GM18517 (cell line): ENCODE results near the gene MARS1.
"Not testable (repeated sequence)": the region's sequence is repeated elsewhere in the genome, so short reads cannot be mapped to it uniquely, and the experiment has no call there.

ENCODE experiments used
- ATAC-seq: cut with Tn5 transposase; IDR thresholded peaks from one replicate; pipeline ENCODE4 v1.9.1; 2021; ENCODE audit warnings: mild to moderate bottlenecking, moderate library complexity; ENCODE audit not compliant: unreplicated experiment

The MARS1 gene

DNA sequence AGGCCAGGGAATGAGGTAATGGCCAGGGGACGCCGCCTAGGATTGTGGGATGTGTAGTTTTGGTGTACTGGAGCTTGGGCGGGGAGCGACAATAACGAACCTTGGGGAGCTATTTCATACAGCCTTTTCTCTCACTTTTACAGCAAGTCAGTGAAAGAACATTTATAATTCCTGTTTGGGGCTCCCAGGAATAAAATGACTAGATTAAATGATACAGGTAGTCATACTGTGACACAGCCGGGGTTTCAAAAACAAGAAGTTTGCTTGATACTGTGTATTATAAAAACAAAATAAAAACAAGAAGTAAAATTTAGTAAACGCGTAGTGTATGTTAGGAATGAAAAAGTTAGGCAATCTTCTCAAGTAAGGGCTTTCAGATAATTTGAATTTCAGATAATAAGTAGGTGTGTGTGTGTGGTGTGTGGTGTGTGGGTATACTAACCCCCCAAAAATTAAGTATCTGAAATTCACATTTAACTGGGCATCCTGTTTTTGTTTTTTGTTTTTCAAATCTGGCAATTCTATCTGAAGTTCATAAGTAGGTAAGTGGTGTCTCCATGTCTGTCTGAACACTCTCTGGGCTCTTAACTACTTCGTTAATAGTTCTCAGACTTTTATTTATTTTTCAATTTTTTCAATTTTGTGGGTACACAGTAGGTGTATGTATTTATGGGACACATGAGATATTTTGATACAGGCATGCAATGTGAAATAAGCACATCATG, 59.6 kb downstream of the MARS1 start:
- ATAC-seq: no peak

DNA sequence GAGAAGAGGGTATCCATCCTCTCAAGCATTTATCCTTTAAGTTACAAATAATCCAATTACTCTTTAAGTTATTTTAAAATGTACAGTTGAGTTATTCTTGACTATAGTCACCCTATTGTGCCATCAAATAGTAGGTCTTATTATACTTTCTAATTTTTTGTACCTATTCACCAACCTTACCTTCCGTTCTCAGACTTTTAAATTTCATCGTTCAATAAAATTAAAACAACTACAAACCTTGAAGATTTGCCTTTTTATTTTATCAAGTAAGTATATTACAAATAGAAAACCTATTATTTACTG, 60.1 kb downstream of the MARS1 start:
- ATAC-seq: no peak

DNA sequence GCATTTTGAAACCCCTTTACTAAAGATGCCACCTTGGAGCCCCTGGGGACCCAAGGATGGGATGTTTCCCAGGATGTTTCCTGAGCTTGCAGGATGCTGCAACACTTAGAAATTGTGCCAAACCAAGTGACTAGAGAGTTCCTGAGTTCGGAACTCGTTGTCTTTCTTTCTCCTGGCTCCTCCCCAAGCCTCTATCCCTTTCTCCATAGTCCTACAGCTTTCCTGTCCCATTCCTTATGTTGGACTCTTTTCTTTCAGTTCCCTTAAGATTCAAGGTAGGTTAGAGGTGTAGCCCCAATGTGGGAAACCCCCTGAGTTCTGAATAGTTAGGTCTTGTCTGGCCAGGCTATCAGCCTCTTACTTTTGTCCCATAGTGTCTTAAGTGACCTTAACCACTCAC, 60.6 kb downstream of the MARS1 start:
- ATAC-seq: no peak

DNA sequence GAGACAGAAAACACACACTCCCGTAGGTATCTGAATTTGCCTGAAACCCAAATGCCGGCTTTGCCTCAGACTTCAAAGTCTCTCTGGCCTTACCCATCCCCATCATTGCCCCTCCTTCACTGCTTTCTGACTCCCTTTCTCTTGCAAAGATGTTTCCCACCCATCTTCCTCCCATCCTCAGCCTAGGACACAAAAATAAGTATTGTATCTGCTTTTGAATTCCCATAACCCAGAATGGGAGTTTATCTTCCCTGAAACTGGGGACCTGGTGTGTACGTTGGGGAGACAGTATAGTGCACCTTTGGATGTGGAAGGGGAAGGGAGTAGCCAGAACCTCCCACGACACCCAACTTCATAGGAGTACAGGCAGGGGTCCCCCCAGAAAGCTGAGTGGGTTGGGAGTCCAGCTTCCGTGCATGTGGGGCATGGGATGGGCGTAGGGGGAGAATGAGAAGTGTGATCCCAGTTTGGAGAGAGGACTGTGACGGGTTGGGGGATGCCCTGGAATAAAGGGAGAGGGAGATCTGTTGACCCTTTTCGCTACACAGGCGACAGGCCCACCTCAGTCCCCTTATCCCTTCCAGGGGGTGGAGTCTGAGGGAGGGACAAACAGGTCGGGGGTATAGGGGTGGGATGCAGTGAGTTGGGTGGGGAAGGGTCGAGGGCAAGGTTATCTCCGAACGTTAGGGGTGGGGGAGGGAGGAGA, 61.5 kb downstream of the MARS1 start:
- ATAC-seq: no peak

DNA sequence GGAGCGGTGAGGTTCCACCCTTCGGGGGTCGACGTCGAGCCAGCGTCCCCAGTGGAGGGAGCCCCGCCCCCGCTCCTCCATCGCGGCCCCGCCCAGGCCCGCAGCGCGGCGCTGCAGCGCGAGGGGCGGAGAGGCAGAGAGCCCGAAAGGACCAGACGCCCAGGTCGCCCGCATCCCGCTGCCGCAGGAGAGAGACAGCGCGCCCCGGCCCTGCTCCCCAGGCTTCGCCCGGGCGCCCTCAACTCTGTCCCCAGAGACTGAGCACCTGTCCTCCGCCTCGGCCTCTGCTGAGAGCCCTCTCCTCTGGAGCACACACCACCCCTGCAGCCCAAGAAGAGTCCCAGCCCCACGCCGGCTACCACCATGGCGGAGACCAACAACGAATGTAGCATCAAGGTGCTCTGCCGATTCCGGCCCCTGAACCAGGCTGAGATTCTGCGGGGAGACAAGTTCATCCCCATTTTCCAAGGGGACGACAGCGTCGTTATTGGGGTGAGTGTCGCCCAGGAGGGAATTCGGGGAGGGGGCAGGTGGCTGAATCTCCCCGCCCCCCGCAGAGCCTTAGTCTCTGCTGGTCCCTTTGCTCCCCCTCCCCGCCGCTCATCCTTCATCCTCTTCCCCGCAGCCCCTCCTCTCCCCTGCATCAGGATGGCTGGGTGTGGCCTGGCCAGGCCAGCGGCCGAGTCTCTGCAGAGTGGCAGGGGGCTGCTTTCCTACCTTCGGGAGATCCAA, 62.2 kb downstream of the MARS1 start, which contains the start of gene KIF5A:
KIF5A (plus strand) TSS at position 136 of the 732 bp plus-strand sequence; CDS start at position 364, 228 bp downstream.
- ATAC-seq: no peak

DNA sequence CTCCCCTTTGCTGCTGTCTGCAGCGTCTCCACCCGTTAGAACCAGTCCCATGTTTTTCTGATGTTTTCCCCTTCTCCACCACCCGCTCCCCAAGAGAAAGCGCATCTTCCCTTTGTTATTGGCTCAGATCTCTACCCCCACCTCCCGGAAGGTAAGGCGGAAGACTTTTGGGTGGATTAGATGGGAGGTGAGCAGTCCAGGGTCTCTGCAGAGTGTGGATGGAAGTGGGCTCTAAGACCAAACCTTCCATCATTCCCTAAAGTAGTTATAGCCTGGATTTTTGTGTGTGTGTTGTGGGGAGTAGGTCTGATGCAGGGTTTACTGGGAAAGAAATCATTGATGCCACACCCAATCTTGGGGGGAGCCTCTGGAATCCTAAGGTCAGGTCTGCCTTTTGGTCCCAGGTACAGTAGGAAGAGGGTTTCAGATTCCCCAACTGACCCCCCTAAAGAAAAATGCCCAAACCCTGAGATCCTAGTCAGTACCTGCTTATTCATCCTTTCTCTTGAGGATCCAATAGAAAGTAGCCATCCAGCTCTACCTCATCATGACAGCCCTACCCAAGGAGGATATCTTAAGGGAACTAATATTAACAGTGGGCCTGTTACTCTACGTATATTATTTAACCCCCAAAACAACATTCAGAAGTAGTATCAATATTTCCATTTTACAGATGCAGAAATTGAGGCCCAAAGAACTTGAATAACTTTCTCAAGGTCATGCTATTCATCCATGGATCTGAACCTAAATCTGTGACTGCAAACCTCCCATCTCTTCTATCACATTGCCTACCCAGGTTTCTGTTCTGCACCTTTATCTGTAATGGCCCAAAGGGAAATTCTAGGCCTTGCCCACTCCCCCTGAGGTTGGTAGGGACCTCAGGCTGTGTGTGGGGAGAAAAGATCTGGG, 63.0 kb downstream of the MARS1 start:
- ATAC-seq: no peak

DNA sequence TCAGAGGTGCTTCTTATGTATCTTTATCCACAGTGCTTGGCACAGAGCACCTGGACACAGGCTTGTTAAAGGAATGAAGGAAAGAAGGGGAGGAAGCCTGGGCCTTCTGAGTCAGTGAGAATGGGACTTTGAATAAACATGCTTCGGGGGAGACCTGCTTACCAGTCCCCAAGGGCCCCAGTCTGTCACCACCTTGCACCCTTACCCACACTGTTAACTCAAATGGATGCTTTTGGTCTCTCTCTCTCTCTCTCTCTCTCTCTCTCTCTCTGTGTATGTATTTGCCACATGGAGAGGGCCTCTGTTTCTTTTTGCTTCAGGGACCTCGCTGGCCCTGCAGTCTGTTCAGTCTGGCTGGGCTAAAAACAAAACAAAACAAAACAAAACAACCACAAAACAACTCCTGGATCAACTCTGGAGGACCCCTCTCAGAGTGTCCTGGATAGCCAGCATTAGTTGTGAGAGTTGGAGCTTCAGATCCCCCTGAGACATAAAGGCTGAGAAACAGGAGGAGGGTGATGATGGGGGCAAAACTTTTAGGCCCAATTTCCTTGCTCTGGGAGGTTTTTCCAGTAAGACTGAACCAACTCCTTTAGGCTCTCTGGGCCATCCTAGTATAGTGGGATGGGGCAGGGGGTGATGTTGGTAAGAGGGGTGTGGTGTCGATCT, 63.9 kb downstream of the MARS1 start:
- no peak for ATAC-seq

DNA sequence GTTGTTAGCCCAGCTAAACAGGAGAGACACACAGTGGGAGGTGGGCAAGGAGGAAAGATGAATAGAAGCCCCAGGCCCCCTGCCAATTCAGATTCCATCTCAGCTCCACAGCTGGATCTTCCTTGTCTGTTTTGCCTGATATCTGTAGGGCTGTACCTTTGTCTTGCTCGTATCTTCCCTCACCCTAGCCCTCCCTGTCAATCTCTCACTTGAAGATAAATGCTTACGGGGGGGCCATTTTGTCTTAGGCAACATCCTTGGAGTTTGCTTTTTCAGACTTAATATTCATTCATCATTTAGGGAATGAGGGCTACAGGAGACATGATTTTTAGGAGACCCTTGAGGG, 64.4 kb downstream of the MARS1 start:
- no peak for ATAC-seq

DNA sequence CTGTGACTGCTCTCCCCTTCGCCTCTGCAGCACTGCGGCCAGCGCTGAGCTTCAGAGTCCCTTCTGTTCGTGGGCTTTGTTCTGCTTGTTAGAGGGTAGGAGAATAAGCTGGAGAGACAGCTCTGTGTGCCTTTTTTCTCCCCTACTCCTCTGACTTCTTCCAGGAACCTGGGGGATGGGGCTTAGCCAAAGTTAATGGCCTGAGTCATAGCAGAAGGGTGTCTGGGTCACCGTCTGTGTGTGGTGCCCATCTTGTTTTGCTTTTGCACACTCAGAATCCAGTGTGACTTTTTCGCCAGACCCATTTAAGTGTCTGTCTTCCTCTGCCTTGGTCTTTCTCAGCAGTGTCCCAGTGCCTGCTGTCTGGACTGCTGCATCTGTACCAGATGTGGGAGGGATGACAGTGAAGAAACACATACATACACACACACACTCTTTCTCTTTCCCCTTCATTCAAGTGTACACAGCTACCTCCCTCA, 65.0 kb downstream of the MARS1 start:
- no peak for ATAC-seq

DNA sequence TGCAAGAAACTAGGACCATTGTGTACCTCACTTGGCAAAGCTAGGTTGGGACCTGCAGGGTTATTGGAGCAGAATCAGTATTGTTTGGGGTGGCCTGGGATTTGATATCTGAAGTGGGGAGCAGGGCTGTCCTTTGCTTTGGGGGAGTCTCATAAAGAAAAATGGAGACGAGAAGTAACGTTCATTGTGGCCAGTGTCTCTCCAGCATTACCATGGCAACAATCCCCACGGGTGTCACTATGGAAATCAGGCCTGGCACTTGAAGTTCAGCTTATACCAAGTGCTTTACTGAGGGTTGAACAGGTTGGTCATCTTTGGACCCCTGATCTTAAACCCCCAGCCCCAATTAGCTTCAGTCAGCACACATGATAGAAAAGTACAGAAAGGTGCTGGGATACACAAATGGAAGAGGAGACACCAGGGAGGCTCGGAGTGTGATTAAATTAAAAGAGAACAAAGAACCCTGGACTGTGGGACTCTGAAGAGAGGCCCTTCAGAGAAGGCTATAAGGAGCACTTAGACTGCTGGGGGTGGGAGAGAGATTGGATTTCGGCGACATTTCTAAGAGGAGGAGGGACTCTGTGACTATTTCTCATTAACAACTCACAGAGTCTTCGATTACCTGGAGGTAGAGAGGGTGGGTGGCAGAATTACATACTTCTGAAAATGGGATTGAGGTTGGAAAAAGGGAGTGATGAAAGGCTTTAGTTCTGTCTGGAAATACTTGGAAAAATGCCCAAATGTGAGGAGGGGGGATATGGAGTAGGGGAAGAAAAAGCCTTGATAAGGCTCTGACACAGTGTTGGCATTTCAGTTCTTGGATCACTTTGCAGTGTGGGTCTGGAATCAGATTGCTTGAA, 65.7 kb downstream of the MARS1 start:
- ATAC-seq: no peak

DNA sequence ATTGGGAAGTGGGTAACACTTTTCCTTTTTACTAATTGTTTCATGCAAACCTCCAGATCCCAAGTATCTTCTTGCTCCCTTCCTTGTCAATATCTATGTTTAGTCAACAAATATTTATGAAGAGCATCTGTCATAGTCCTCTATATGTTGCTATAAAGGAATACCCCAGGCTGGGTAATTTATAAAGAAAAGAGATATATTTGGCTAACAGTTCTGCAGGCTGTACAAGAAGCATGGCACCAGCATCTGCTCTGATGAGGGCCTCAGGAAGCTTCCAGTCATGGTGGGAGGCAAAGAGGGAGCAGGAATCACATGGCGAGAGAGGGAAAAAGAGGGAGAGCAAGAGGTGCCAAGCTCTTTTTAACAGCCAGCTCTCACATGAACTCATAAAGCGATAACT, 66.6 kb downstream of the MARS1 start:
- ATAC-seq: no peak

DNA sequence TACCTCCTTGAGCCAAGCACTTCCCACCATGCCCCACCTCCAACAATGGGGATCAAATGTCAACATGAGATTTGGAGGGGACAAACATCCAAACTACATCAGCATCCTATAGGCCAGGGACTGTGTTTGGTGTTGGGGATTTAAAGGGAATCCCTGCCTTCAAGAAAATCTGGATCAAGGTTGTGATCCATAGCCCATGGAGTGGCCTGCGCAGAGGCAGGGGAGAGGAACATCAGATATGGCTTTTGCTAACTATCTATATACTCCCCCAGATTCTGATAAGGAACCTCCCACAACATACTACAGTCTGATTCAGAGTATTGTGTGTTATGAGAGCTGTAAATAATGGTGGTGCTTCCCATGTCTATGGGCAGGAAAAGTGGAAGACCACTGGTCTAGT, 67.0 kb downstream of the MARS1 start:
- no peak for ATAC-seq

DNA sequence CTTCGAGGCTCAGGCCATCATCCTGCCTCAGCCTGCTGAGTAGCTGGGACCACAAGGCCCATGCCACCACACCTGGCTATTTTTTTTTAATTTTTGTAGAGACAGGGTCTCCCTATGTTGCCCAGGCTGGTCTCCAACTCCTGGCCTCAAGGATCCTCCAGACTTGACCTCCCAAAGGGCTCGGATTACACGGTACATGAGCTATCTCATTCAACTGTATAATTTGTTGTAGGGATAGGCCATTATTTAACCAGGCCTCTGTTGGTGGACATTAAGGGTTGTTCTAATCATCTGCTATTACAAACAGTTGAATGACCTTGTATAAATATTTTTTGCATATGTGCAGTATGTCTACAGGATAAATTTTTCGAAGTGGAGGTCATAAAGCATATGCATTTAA, 71.0 kb downstream of the MARS1 start:
- ATAC-seq: no peak

DNA sequence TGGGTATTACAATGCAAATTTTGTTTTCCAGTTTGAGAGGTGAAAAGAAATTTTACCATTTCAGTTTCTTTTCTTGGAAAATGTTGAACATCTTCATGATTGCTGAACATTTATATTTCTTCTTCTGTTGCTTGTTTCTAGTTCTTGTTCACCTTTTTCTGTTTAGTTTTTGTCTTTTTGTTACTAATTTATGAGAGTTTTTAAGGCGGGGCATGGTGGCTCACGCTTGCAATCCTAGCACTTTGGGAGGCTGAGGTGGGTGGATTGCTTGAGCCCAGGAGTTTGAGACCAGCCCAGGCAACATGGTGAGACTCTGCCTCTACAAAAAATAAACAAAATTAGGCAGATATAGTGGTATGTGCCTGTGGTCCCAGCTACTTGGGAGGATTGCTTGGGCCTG, 72.6 kb downstream of the MARS1 start:
- ATAC-seq: no peak

DNA sequence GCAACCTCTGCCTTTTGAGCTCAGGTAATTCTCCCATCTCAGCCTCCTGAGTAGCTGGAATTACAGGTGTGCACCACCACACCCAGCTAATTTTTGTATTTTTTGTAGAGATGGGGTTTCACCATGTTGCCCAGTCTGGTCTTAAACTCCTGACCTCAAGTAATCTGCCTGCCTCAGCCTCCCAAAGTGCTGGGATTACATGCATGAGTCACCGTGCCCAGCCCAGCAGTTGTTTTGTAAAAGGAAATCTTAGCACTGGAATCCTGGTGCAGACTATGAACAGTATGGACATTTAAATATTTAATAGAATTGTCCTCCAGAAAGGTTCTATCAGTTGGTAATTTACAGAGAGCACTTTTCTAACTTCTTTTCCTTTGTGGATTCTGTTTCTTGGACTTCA, 73.2 kb downstream of the MARS1 start:
- not testable (repeated sequence) for ATAC-seq

DNA sequence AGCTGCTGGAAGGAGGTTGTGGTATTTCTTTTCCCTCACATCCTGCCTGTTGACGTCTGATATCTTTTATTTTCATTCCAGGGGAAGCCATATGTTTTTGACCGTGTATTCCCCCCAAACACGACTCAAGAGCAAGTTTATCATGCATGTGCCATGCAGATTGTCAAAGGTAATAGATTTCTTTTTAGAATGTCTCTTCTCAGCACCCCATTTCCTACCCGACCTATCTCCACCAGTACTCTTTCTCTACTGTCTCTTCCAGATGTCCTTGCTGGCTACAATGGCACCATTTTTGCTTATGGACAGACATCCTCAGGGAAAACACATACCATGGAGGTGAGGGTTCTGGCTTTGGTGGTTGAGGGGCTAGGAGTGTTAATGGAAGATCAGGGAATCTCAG, 75.5 kb downstream of the MARS1 start:
- no peak for ATAC-seq

DNA sequence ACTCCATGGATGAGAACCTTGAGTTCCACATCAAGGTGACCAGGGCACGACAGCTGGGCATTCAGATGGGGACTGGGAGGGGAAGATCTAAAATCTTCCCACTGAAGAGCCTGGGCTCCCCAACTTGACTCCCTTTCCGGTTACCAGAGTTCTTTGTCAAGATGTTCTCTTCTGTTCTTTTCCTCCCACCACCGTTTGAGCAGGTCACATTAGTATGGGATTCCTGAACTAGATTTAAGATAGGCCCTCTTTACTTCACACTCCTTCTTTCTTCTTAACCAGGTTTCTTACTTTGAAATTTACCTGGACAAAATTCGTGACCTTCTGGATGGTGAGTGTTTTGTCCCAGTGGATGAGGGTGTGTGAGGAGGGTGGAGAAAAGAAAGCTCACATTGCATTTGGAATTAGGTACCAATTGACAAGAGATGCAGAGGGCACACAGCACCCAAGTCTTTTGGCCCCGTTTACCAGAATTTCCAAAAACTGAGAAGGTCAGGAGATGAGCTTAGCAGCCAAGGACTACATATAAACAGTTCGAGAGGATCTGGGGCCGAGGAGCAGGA, 76.4 kb downstream of the MARS1 start:
- no peak for ATAC-seq
